ENCODE data around the gene KIF11. TPM values are rescaled to one million over a fixed set of nuclear protein-coding genes. Genes with fewer than 3 reads are reported as not detected.

Gene KIF11
- total and polyA plus RNA-seq, 2 of the 13 experiments (the other 11 are each of a cell fraction or from before 2014, with no cell fraction given) = 8.7 to 38.4 TPM

DNA sequence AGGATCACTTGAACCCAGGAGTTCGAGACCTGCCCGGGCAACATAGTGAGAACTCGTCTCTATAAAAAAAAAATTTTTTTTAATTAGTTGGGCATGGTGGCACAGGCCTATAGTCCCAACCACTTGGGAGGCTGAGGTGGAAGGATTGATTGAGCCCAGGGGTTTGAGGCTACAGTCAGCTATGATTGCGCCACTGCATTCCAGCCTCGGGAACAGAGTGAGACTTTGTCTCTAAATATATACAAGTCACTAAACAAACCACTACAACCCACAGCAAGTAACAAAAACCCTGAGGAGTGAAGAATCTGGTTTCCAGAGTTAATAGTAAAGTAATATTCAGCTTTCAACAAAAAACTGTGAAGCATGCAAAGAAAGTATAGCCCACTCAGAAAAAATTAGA, 64.1 kb downstream of the KIF11 start (continued):
- TF ChIP-seq CEBPG (CRISPR knock-in tag; IDR thresholded peaks at IDR 0.05) = peak; percentile 87
- TF ChIP-seq ZSCAN25 (CRISPR knock-in tag; IDR thresholded peaks at IDR 0.05) = no peak
- peak; percentile 73; the same call in 1 of the 2 replicates for TF ChIP-seq ZMYM2 (CRISPR knock-in tag; IDR thresholded peaks at IDR 0.05)
- TF ChIP-seq ZNF331 (CRISPR knock-in tag; IDR thresholded peaks at IDR 0.05) = 0 out of 2 replicates have a peak, but pooled peaks have one; percentile 30
- TF ChIP-seq ZFP1 (CRISPR knock-in tag; IDR thresholded peaks at IDR 0.05) = peak; percentile 97
- TF ChIP-seq, protein P1, sequence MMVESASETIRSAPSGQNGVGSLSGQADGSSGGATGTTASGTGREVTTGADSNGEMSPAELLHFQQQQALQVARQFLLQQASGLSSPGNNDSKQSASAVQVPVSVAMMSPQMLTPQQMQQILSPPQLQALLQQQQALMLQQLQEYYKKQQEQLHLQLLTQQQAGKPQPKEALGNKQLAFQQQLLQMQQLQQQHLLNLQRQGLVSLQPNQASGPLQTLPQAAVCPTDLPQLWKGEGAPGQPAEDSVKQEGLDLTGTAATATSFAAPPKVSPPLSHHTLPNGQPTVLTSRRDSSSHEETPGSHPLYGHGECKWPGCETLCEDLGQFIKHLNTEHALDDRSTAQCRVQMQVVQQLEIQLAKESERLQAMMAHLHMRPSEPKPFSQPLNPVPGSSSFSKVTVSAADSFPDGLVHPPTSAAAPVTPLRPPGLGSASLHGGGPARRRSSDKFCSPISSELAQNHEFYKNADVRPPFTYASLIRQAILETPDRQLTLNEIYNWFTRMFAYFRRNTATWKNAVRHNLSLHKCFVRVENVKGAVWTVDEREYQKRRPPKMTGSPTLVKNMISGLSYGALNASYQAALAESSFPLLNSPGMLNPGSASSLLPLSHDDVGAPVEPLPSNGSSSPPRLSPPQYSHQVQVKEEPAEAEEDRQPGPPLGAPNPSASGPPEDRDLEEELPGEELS (CRISPR knock-in tag; IDR thresholded peaks at IDR 0.05) = 0 out of 2 replicates have a peak, but pooled peaks have one; percentile 35
- 0 out of 2 replicates have a peak, but pooled peaks have one; percentile 51 for TF ChIP-seq KDM1A (CRISPR knock-in tag; IDR thresholded peaks at IDR 0.05)
- TF ChIP-seq KMT2A (CRISPR knock-in tag; IDR thresholded peaks at IDR 0.05) = no peak
- TF ChIP-seq, protein P2, sequence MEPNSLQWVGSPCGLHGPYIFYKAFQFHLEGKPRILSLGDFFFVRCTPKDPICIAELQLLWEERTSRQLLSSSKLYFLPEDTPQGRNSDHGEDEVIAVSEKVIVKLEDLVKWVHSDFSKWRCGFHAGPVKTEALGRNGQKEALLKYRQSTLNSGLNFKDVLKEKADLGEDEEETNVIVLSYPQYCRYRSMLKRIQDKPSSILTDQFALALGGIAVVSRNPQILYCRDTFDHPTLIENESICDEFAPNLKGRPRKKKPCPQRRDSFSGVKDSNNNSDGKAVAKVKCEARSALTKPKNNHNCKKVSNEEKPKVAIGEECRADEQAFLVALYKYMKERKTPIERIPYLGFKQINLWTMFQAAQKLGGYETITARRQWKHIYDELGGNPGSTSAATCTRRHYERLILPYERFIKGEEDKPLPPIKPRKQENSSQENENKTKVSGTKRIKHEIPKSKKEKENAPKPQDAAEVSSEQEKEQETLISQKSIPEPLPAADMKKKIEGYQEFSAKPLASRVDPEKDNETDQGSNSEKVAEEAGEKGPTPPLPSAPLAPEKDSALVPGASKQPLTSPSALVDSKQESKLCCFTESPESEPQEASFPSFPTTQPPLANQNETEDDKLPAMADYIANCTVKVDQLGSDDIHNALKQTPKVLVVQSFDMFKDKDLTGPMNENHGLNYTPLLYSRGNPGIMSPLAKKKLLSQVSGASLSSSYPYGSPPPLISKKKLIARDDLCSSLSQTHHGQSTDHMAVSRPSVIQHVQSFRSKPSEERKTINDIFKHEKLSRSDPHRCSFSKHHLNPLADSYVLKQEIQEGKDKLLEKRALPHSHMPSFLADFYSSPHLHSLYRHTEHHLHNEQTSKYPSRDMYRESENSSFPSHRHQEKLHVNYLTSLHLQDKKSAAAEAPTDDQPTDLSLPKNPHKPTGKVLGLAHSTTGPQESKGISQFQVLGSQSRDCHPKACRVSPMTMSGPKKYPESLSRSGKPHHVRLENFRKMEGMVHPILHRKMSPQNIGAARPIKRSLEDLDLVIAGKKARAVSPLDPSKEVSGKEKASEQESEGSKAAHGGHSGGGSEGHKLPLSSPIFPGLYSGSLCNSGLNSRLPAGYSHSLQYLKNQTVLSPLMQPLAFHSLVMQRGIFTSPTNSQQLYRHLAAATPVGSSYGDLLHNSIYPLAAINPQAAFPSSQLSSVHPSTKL (CRISPR knock-in tag; IDR thresholded peaks at IDR 0.05) = peak; percentile 26; the same call in 1 of the 2 replicates
- TF ChIP-seq ZC3H13 (CRISPR knock-in tag; IDR thresholded peaks at IDR 0.05) = no peak
- peak; percentile 60; the same call in 1 of the 2 replicates for TF ChIP-seq GATAD2A (CRISPR knock-in tag; IDR thresholded peaks at IDR 0.05)
- TF ChIP-seq SOX6 (IDR thresholded peaks at IDR 0.05) = no peak
- TF ChIP-seq SOX6 (CRISPR knock-in tag; IDR thresholded peaks at IDR 0.05) = peak; percentile 35; the same call in 1 of the 2 replicates
- TF ChIP-seq POGZ (CRISPR knock-in tag; IDR thresholded peaks at IDR 0.05) = peak; percentile 77; the same call in 1 of the 2 replicates
- TF ChIP-seq, protein P3, sequence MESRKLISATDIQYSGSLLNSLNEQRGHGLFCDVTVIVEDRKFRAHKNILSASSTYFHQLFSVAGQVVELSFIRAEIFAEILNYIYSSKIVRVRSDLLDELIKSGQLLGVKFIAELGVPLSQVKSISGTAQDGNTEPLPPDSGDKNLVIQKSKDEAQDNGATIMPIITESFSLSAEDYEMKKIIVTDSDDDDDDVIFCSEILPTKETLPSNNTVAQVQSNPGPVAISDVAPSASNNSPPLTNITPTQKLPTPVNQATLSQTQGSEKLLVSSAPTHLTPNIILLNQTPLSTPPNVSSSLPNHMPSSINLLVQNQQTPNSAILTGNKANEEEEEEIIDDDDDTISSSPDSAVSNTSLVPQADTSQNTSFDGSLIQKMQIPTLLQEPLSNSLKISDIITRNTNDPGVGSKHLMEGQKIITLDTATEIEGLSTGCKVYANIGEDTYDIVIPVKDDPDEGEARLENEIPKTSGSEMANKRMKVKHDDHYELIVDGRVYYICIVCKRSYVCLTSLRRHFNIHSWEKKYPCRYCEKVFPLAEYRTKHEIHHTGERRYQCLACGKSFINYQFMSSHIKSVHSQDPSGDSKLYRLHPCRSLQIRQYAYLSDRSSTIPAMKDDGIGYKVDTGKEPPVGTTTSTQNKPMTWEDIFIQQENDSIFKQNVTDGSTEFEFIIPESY (CRISPR knock-in tag; IDR thresholded peaks at IDR 0.05) = peak; percentile 50
- TF ChIP-seq, protein P4, sequence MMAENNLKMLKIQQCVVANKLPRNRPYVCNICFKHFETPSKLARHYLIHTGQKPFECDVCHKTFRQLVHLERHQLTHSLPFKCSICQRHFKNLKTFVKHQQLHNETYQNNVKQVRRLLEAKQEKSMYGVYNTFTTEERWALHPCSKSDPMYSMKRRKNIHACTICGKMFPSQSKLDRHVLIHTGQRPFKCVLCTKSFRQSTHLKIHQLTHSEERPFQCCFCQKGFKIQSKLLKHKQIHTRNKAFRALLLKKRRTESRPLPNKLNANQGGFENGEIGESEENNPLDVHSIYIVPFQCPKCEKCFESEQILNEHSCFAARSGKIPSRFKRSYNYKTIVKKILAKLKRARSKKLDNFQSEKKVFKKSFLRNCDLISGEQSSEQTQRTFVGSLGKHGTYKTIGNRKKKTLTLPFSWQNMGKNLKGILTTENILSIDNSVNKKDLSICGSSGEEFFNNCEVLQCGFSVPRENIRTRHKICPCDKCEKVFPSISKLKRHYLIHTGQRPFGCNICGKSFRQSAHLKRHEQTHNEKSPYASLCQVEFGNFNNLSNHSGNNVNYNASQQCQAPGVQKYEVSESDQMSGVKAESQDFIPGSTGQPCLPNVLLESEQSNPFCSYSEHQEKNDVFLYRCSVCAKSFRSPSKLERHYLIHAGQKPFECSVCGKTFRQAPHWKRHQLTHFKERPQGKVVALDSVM (CRISPR knock-in tag; IDR thresholded peaks at IDR 0.05) = peak; percentile 99
- TF ChIP-seq EP300 (IDR thresholded peaks at IDR 0.05; ENCODE audit: low read depth in 2 of 2, low read length in 2 of 2) = peak in 1 of 2 experiments; percentile 12; a peak in 1 of 4 replicates
- TF ChIP-seq EP300 (CRISPR knock-in tag; IDR thresholded peaks at IDR 0.05; ENCODE audit: borderline replicate concordance) = no peak
- TF ChIP-seq, protein P5, sequence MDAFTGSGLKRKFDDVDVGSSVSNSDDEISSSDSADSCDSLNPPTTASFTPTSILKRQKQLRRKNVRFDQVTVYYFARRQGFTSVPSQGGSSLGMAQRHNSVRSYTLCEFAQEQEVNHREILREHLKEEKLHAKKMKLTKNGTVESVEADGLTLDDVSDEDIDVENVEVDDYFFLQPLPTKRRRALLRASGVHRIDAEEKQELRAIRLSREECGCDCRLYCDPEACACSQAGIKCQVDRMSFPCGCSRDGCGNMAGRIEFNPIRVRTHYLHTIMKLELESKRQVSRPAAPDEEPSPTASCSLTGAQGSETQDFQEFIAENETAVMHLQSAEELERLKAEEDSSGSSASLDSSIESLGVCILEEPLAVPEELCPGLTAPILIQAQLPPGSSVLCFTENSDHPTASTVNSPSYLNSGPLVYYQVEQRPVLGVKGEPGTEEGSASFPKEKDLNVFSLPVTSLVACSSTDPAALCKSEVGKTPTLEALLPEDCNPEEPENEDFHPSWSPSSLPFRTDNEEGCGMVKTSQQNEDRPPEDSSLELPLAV (CRISPR knock-in tag; conservative IDR thresholded peaks at IDR 0.05; ENCODE audit: low read depth) = no peak
- no peak for TF ChIP-seq RARA (CRISPR knock-in tag; IDR thresholded peaks at IDR 0.05)
- no peak for TF ChIP-seq BRCA1 (CRISPR knock-in tag; IDR thresholded peaks at IDR 0.05)

Data from HepG2 (cell line).